ENCODE results near the gene RDX.

The RDX gene

GRCh38 chr11:110130642-110131238, 165.7 kb downstream of the RDX start:
- DNase-seq (ENCODE audit: low read depth): no peak

GRCh38 chr11:110128161-110128560, 168.3 kb downstream of the RDX start:
- no peak for DNase-seq (ENCODE audit: low read depth)

GRCh38 chr11:110126936-110127335, 169.5 kb downstream of the RDX start:
- no peak for DNase-seq (ENCODE audit: low read depth)

- no peak for DNase-seq (ENCODE audit: low read depth)
Measured at GRCh38 chr11:110125632-110126031, 170.8 kb downstream of the RDX start.
